GM21526 (cell line): ENCODE data around the gene GIMAP1.

Experiments used
- ATAC-seq: cut with Tn5 transposase; IDR thresholded peaks from one replicate; pipeline ENCODE4 v1.9.1; 2021; ENCODE audit warnings: moderate library complexity; ENCODE audit not compliant: unreplicated experiment, low FRiP score

Gene GIMAP1

GRCh38 chr7:150744041-150744656, 27.7 kb downstream of the GIMAP1 start:
- no peak for ATAC-seq

DNA sequence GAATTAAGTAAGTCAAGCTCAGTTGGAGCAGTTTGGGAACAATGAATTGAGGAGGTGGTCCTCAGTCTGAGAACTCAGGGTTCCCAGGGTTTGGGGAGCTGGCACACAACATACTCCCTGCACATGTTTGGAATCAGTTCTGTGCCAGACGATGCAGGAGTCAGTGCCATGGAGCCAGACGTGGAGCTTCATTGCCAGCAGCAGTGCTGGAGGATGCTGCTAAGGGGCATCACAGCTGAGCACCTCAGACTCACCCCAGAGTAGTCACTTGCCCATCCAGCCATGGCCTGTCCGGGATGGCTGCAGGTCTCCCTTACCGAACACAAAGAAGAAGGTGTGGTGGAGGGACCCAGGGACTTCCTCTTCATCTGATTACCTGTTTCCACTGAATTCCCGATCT, 28.7 kb downstream of the GIMAP1 start:
- no peak for ATAC-seq

GRCh38 chr7:150745876-150746275, 29.5 kb downstream of the GIMAP1 start:
- no peak for ATAC-seq

DNA sequence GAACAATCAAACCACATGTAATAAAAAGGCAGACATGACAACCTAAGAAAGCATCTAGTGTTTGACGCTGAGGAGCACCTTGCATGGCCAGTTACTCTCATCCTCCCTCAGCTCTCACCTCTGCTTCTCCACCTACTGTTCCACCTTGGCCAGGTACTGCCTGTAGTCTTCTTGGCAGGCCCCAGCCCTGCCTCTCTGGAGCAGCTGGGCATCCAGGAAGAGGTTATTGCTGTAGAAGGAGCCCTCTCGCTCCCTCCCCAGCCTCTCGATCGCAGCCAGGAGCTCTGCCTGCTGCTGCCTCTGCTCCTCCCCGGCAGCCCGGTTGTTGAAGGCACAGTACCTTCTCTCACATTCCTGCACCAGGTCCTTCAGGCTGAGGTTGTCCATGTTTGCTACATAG, 30.5 kb downstream of the GIMAP1 start:
- ATAC-seq = no peak

DNA sequence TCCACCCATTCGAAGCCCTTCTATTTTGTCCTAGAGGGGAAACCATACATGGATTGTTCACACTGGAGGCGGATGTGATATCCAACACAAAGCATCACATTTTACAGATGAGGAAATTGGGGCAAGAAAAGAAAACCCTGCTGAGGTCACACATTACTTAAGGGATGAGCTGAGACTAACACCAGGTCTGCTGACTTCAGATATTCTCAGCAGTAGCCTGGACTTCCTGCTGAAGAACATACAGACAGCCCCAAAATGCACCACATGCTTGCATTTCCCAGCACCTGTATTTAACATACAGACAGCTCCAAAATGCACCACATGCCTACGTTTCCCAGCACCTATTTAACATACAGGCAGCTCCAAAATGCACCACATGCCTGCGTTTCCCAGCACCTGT, 32.0 kb downstream of the GIMAP1 start:
- ATAC-seq = no peak

DNA sequence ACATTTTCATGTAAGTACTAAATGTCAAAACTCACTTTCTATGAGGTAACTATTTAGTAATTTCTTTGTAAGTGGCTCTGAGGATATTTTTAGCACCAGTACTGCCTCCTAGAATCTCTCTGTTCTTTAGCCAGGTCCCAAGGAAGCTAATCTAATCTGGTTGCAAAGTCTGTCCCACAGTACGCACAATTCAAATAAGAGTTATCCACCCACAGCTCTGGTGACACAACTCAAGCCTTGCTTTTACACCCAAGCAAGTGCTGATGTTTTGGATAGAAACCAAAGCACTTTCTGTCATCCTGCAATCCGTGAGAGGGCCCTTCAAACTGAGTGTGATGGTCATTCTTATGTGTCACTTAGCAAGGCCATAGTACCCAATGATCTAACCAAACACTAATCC, 35.3 kb downstream of the GIMAP1 start:
- no peak for ATAC-seq

- no peak for ATAC-seq
These were observed 36.8 kb downstream of the GIMAP1 start for GRCh38 chr7:150753239-150753638.

DNA sequence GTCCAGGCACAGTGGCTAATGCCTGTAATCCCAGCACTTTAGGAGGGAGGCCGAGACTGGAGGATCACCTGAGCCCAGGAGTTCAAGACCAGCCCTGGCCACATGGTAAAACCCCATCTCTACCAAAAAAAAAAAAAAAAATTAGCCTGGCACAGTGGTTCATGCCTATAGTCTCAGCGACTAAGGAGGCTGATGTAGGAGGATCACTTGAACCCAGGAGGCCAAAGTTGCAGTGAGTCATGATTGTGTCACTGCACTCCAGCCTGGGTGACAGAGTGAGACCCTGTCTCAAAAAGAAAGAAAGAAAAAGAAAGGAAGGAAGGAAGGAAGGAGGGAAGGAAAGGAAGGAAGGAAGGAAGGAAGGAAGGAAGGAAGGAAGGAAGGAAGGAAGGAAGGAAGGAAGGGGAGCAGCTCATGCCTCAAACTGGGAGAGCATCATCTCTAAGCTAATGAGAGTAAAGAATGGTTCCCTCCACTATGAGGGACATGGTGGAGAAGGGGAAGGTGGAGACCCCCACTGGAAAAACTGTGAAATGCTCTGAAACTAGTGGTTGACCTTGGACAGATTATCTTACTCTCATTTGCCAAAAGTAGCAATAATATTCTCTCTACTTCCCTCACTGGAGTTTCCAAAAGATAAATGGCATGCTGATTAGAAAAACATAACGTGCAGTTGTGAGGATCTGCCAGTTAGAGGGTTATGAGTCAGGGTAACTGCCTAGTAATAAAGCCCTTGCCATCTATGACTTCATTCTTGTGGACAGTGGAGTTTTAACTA, 37.6 kb downstream of the GIMAP1 start:
- ATAC-seq = no peak

GRCh38 chr7:150754951-150755350, 38.5 kb downstream of the GIMAP1 start:
- ATAC-seq = no peak

DNA sequence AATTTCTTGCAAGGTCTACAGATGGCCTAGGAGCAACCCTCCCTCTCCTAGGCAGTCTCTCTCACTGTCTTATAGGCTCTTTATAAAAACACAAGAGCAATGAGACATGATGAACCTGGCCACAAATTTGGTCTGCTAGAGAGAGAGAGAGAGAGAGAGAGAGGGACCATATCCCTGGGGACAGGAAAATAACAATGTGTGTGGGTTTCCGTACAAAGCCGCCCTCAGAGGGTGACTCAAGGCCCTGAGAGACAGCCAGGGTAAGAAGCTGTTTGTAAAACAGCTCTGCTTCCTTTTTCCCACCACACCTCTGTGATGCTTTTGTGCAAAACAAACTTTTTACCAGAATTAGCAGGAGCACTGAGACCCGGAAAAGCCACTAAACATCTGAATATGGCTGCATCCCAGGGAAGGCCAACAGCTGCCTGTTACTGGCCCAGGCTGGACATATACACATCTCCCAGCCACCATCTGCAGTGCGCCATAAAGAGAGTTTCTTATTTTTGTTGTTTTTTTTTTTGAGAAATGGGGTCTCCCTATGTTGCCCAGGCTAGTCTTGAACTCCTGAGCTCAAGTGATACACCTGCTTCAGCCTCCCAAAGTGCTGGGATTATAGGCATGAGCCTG, 39.2 kb downstream of the GIMAP1 start:
- no peak for ATAC-seq

GRCh38 chr7:150756166-150756565, 39.8 kb downstream of the GIMAP1 start:
- no peak for ATAC-seq

GRCh38 chr7:150756858-150757257, 40.4 kb downstream of the GIMAP1 start:
- ATAC-seq = no peak

- ATAC-seq = no peak
These were observed 43.1 kb downstream of the GIMAP1 start for GRCh38 chr7:150759479-150759878.

- no peak for ATAC-seq
These were observed 49.9 kb downstream of the GIMAP1 start for GRCh38 chr7:150766334-150766709.

- ATAC-seq = no peak
These were observed 53.4 kb downstream of the GIMAP1 start for GRCh38 chr7:150769768-150770167.
